ENCODE measurements around the gene MESP2. TPM values are rescaled to one million over a fixed set of nuclear protein-coding genes. Genes with fewer than 3 reads are reported as not detected.
A peak's percentile ranks its signal among the peaks of the same experiment; 100 is the strongest.

MESP2 gene
- total RNA-seq, 1 donor from 2014 or later: 0.13 TPM

DNA sequence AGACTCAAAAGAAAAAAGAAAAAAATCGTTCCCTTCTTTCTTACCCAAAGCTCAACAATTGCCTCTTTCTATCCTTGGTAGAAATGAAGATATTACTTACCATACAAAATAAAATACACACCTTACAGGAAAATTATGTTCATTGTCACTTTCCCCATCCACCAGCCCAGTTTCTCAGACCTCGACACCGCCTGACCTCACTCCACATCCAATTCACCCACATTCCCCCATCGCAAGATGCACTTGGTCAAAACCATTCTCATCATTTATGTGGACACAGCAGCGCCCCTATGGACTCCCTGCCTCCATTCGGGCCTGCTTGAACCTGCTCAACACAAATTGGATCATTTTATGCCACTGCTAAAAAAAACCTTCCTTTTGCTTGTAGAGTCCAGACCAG is 31.6 kb downstream of the MESP2 start:
- intact Hi-C loops (cut with DNase I): no loop called here
- DNase-seq (no peak), ATAC-seq (ENCODE audit: poor library complexity) (no peak)

DNA sequence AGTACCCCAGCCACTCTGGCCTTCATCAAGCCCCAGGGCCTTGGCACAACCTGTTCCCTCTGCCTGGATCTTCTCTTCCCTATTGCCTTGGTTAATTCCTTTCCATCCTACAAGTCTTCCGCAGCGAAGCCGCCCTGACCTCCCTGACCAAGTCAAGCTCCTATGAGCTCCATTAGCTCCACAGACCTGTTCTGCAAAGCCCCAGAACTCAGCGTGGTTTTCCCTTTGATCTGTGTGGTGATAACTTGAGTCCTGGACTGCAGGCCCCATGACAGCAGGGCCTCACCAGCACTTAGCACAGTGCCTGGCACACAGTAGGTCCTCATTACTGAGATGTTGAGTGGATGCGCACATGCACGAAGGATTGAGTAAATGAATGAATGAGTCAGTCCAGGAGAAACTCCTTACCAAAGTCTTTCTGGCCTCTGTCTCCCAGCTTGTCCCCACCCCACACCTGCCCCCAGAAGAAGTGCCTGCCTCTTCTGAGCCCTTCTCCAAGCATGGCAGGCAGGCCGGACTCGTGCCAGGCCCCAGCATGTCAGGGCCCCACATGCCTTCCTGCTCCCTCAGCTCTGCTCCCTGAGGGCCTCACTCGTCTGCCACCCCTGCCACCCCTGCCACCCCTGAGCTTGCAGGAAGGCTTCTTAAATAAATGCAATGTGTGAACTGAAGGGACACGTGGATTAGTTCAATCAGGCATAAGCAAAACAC is 32.2 kb downstream of the MESP2 start:
- intact Hi-C loops (cut with DNase I): no loop called here
- no peak for DNase-seq

DNA sequence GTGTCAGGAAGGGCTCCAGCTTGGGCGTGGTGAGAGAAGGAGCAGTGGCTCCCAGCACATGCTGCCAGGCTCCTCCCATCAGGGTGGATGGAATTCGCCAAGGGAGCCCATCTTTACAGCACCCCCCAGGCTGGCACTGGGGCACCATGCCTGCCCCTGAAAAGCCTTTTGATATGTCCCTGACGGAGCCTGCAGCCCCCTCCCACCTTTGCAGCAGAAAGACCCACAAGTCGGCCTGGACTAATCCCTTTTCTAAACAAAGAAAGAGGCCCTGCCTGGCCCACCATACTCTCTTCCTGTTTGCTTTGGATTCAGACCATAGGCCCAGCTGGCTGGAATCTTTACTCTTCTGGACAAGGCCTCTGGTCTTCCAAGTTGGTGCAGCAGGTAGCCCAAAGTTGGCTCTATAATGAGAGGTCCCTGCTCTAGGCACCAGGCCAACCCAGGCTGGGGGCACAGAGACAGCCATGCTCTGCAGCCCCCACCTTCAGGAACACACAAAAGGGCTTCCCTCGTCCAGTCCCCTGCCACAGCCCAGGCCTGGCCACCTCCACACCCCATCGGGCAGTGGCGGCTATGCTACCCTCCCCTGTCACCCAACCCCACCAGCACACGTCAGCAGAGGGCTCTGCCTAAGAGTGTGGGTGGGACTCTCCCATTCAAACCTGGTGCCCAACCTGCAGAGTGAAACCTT is 33.1 kb downstream of the MESP2 start:
- ATAC-seq (ENCODE audit: poor library complexity): no peak
- intact Hi-C loops (cut with DNase I): no loop called here
- DNase-seq: no peak

More for the DNA sequence above, 32.2 kb downstream of the MESP2 start:
- no peak for ATAC-seq (ENCODE audit: poor library complexity)

DNA sequence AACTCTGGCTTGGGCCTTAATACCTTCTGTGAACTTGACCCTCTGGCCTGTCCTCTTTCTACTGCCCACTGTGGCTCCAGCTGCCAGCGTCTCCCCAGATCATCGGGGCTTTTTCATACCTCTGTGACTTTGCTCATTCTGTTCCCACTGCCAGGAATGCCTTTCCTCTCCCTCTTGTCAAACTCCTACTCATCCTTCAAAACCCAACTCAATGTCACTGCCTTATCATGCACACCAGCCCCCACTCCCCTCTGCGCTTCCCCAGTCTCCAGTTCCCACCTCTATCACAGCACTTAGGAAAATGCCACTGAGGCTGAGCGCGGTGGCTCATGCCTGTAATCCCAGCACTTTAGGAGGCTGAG is 33.6 kb downstream of the MESP2 start:
- ATAC-seq (ENCODE audit: poor library complexity): no peak
- DNase-seq: no peak
- intact Hi-C loops (cut with DNase I): no loop called here

DNA sequence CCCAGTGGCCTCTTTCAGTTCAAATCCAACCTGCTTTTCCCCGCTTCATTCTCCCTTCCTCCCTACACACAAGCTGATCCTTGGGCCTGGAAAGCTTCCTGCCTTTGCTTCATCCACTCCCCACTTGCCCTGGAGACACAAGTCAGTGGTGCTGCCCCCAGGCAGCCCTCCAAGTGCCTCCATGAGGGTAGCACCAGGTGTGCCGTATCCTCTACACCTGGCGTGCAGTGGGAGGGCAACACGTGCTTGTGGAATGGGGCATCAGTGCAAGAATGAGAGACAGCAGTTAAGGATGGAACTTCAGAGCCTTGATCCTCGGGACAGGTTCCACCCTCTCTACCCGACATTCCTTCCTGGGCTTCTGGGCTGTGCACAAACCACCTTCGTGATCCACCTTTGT is 34.7 kb downstream of the MESP2 start:
- ATAC-seq (ENCODE audit: poor library complexity) (no peak), DNase-seq (no peak)
- intact Hi-C loops (cut with DNase I): no loop called here

DNA sequence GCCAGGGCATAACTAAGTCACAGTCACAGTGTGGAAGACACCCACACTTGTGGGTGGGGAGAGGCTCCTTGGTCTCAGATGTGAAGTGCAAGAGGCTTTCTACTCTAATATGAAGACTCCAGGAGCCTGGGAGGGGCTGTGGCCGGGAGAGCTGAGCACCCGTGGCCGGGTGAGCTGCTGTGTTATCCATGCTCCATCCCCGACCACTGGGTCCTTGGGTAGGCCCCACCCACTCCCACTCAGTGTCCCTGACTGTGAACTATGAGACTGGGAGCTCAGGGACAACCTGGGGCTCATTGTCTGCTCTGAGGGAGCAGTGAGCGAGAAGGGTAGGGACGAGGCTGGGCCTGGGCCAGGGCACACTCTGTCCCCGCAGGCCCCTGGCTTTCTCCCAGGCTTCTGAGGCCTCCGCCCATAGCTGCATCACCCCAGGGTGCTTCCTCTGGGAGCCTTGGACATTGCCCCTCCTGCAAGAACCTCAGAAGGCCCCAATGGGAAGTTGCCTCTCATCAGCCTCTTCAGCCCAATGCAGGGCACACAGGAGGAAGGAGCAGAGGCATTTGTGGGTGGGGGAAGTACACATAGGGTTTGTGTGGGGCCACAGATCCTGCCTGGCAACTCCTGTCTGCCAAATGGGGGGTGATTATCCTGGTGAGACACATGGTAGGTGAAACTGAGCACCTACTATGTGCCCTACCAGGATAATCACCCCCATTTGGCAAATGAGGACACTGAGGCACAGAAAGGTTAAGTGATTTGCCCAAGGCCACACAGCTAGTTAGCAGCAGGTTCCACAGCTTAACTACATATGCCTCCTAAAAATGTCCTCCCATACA is 36.1 kb downstream of the MESP2 start:
- intact Hi-C loops (cut with DNase I): no loop called here
- ATAC-seq (ENCODE audit: poor library complexity) (peak; percentile 79), DNase-seq (peak; percentile 85)

DNA sequence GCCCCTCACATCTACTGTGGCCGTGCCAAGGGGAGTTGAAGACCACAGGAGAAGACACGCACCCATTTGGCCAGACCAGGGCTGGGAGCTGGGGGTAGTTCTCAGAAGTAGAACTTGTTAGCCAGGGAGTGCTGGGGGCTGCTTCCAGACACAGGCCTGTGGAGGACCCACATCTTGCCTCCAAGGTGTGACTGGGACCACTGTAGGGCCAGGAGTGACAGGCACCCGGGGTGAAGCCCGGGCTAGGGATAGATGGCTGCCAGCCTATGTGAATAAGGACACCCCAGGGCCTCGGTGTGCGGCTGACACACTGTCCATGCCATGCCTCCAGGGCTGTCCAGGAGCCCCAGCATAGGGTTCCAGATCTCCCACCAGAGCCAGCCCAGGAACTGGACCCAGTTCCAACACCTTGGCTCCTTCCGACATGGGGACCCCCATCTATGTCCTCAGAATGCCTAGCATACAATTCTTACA is 36.8 kb downstream of the MESP2 start:
- ATAC-seq (ENCODE audit: poor library complexity) (no peak), DNase-seq (no peak)
- intact Hi-C loops (cut with DNase I): no loop called here

DNA sequence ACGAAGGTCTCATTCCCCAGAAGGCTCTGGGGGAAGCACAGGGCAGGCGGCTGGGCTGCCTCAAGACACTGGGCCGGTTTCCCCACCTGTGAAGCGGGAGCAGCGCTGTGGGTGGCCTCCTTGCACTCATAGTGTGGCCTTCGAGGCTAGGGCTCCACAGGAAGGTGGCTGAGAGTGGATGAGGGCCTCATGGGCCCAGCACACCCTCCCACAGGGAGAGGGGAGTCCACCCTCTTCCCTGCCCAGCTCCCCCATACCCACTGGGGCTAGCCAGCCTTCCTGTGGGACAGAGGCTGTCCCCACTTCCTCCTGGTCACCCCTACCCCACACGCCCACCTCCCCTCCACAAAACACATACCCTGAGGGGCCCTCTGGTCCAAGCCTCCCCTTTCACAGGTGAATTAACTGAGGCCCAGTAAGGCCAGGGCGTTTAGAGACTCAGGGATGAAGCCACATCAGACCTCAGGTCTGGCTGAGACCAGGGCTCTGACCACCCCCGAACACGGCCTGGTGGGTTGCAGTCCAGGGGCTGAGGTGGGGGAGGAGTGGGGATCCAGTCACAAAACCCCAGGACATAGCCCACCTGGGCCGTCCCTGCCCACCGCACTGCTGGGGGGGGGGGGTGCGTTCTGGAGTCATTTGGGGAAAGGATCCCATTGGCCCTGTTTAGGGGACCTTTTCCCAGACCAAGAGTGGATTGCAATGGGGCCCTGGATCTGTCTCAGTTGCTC is 37.4 kb downstream of the MESP2 start:
- DNase-seq (no peak), ATAC-seq (ENCODE audit: poor library complexity) (no peak)
- intact Hi-C loops (cut with DNase I): no loop called here

DNA sequence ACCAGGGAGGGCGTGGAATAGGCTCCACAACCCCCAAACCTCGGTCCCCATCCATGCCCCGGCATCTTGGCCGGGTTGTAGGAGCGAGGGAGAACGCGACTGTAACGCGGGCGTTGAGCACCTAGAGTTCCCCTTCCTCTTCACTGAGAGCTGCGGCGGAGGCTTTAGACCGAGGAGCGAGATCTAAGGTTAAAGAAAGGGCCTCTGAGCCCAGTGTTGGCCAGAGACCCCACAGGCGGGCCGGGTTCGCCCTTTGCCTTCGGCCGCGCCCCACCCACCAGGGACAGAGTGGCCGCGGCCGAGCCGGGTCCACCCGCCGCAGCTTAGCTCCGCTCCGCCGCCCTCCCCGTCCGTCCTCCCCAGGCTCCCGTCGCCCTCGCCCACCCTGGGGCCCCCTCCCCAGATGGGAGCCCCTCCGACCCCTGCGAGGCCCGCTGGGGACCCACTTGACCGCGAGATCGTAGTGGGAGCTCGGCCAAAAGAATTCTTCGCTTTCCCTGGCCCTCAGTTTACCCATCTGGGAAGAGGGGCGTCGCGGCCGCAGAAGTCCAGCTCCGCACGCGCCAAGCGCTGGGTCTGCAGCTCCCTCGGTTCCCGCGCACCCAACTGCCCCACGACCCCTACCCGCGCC is 38.1 kb downstream of the MESP2 start:
- DNase-seq: peak; percentile 57
- intact Hi-C loops (cut with DNase I): no loop called here
- peak; percentile 49 for ATAC-seq (ENCODE audit: poor library complexity)

DNA sequence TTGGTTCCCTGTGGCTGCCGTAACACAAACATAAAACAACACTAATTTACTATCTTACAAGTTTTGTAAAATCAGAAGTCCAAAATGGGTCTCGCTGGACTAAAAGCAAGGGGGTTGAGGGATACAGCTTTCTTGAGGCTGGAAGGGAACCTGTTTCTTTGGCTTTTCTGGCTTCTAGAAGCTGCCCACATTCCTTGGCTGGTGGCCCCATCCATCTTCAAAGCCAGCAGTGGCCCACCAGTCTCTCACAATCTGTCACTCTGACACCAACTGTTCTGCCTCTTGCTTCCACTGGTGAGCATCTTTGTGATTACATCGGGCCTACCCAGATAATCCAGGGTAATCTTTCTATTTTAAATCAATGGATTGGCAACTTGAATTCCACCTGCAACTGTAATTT is 39.6 kb downstream of the MESP2 start:
- DNase-seq (no peak), ATAC-seq (ENCODE audit: poor library complexity) (no peak)
- intact Hi-C loops (cut with DNase I): no loop called here

DNA sequence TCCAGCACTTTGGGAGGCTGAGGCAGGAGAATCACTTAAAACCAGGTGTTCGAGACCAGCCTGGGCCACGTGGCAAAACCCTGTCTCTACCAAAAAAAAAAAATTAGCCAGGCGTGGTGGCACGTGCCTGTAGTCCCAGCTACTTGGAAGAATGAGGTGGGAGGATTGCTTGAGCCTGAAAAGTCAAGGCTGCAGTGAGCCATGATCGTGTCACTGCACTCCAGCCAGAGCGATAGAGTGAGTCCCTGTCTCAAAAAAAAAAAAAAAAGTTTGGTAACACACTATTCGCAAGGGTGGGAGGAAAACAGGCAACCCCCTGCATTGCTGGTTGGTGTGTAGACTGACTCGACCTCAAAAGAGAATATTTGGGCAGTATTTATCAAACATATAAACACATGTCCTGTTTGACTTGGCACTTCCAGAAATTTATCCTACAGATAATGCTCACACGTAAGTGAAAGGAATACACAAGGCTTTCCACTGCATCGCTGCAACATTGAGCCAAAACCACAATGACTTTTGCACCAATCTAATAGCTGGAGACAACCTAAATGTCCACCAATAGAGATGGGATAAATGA is 41.7 kb downstream of the MESP2 start:
- DNase-seq: no peak
- ATAC-seq (ENCODE audit: poor library complexity): no peak
- intact Hi-C loops (cut with DNase I): no loop called here

DNA sequence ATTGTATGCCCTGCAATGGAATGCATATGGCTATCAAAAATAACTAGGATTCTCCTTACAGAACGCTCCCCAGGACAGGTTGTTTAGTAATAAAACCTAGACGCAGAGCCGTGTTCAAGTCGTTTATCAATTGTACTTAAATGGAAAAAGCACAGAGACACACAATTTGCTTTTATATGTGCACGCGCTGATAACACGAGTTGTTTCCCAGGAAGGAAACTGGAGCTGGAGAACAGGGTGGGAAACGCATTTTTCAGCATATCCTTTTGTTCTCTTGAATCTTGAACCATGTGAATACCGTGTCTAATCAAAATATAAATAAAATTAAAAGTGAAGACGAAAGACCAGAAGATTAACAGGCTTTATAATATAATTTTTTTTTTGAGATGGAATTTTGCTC is 42.2 kb downstream of the MESP2 start:
- ATAC-seq (ENCODE audit: poor library complexity) (no peak), DNase-seq (no peak)
- intact Hi-C loops (cut with DNase I): no loop called here

DNA sequence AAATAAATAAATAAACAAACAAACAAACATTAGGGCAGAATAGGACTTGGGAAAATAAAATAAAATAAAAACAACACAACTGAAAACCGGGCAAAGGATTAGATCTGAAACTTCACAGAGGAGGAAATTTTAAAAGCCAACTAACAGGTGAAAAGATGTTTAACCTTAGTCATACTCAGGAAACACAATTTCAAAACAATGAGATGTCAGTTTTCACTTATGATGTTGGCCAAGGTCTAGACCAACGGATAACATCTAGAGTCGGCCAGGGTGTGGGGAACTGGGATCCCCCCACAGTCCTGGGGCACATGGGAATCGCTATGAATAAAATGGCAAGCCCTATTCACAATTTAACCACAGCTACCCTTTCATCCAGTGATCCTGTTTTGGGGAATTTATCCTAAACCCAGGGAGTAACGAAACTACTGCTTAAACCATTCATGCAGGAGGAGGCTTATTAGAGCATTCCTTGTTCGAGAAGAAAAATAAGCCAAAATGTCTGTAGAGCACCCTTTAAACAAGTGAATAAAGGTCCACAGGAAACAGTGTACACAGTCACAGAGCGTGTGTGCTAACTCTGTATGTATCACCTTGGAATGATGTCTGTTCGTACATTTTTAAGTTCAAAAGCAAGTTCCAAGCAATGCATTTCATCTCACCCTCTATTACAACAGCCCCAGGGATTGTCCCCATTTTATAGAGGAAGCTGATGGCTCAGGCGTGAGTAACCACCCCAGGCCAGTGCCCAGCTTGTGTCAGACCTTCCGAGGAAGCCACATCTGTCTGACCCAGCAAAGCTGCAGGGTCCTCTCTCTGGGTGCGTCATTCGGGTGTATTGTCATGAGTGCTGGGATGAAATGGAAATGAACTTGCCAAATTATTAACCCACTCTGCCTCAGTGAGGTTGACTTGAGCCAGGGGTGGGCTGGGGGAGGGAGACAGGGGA is 44.8 kb downstream of the MESP2 start:
- ATAC-seq (ENCODE audit: poor library complexity) (no peak), DNase-seq (no peak)
- intact Hi-C loops (cut with DNase I): no loop called here

DNA sequence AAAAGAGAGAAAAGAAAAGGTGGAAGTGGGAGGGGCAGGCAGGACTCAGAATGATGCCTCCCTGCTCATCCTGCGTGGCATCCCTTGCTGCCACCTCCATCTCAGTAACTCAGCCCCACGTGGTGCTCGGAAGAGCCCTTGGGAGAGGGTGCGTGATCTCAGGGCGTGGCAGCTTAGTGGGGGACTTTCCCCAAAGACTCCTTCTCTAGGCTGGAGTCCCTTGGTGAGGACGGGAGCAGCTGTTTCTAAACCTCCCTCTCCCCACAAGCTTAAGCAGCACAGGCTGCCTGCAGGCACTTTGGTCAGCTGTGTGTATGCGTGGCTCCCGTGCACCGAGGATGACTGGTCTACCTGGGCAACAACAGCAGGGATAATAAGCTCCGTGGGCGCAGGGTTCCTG is 45.9 kb downstream of the MESP2 start:
- DNase-seq: no peak
- intact Hi-C loops (cut with DNase I): no loop called here
- no peak for ATAC-seq (ENCODE audit: poor library complexity)

DNA sequence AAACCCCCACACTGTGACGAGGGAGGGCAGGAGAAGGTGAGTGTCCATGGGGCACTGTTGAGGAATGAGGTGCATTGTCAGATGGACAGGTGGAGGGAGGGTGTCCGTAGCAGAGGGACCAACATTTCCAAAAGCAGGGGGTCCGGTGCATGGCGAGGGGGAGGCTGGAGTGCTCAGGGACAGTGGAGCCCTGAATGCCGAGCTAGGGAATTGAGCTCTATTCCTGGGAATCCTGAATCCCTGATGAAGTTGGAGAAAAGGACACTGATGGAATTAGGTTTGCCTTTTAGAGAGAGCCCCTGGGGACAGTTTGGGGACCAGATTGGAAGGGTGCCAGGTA is 46.4 kb downstream of the MESP2 start:
- DNase-seq (no peak), ATAC-seq (ENCODE audit: poor library complexity) (no peak)
- intact Hi-C loops (cut with DNase I): no loop called here

DNA sequence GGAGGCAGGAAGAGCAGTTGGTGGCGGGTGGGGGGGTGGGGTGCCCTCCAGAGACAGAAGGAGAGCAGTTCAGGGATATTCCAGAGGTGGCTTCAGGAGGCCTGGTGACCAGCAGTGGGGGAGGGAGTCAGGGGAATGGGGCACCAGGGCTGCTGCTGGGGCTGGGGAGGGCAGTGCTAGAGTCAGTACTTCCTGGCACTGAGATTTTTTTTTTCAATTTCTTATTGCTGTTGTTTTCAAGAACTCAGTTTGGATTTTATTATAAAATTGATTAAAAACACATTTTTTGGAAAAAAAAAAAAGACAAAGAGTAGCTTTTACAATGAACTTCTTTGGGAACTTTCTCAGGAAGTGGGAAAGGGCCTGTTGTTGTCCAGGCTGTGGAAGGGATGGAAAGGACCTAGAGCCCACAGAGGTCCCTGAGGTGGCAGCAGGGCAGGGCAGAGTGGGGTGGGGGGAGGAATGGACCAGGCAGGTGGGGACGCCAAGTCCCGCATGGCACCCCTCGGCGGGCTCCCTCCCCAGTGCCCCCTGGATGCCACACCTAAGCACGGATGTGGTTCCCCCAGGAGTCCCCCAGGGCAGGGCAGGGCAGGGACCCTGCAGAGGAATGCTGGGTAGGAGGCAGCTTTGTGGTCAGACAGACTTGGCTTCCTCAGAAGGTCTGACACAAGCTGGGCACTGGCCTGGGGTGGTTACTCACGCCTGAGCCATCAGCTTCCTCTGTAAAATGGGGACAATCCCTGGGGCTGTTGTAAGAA is 47.0 kb downstream of the MESP2 start:
- intact Hi-C loops (cut with DNase I): no loop called here
- ATAC-seq (ENCODE audit: poor library complexity) (no peak), DNase-seq (no peak)

Data from Right ventricle myocardium superior (tissue), 1 donor.